Testis (tissue), 3 donors: ENCODE results near the gene SH2D6. TPM values are rescaled to one million over a fixed set of nuclear protein-coding genes. Genes with fewer than 3 reads are reported as not detected.
A peak's percentile ranks its signal among the peaks of the same experiment; 100 is the strongest.

ENCODE experiments used
- DNase-seq: peaks from one replicate; pipeline ENCODE4 v3.0.0-alpha.2; 2019
- H3K27ac ChIP-seq, 2 donors: fragments of 200-600 bp; sonication (generic); one replicate each; pipeline ENCODE4 v1.5.1; 2019
- H3K27me3 ChIP-seq: fragments of 200-600 bp; sonication (generic); one replicate; pipeline ENCODE4 v1.5.1; 2019
- H3K36me3 ChIP-seq: fragments of 200-600 bp; sonication (generic); one replicate; pipeline ENCODE4 v1.5.1; 2017; ENCODE audit warnings: low read depth; ENCODE audit errors: missing control alignments
- H3K4me1 ChIP-seq: fragments of 200-600 bp; sonication (generic); one replicate; pipeline ENCODE4 v1.5.1; 2019
- H3K4me3 ChIP-seq, 2 donors: fragments of 200-600 bp; sonication (generic); one replicate each; pipeline ENCODE4 v1.5.1; 2017 to 2019
- H3K9me3 ChIP-seq: fragments of 200-600 bp; sonication (generic); one replicate; pipeline ENCODE4 v1.5.1; 2017
- CTCF ChIP-seq, 3 experiments: fragments of 450-650 bp in 2 of 3; fragments of 200-600 bp in 1 of 3; sonication (generic) in 1 of 3; IDR thresholded peaks; one replicate each; pipeline ENCODE4 v1.5.1; 2016 to 2019; ENCODE audit warnings: antibody characterized with exemption in 3 of 3, mild to moderate bottlenecking in 2 of 3, moderate library complexity in 1 of 3
- POLR2A ChIP-seq: fragments of 450-650 bp; IDR thresholded peaks from one replicate; pipeline ENCODE4 v1.6.1; 2017; ENCODE audit warnings: antibody characterized with exemption, mild to moderate bottlenecking, moderate library complexity
- WGBS, 2 donors: methylation state at CpG; one replicate each; pipeline ENCODE4 v1.1.5; 2018; 5-methylcytosine and 5-hydroxymethylcytosine counted together
- intact Hi-C: fragments of 100-400 bp; cut with DNase I; formaldehyde crosslinking; loops from one replicate; pipeline ENCODE4 v1.15.1; 2023; ENCODE audit warnings: low total_unique reads
- polyA plus RNA-seq: library from polyadenylated mRNA; stranded (reverse); fragments of 350-450 nt; fragmentation: Illumina TruSeq; extraction: RNeasy Lipid Tissue Mini Kit (QIAGEN cat#74804); gene quantifications from one replicate; pipeline ENCODE4 v1.2.3, GENCODE V29; 2014; ENCODE audit warnings: low read depth, low replicate concordance; ENCODE audit not compliant: insufficient read depth
- total RNA-seq, 2 donors: library from RNA; depleted of rRNA; stranded (reverse); fragments of >200 nt; gene quantifications; one replicate each; pipeline ENCODE4 v1.2.3, GENCODE V29; 2016

SH2D6 gene
- total and polyA plus RNA-seq, 3 donors from 2014 or later = 11.2 to 15.9 (median 13.6) TPM

GRCh38 chr2:85383850-85384249, 34.7 kb upstream of the SH2D6 start:
- H3K36me3 ChIP-seq = no peaks in the 10 kb centered on the region
- H3K4me1 ChIP-seq = no peaks in the 10 kb centered on the region
- no peak overlapping the region for H3K4me3 ChIP-seq
- no peaks in the 10 kb centered on the region for H3K9me3 ChIP-seq
- no peaks in the 10 kb centered on the region for H3K27me3 ChIP-seq
- TF ChIP-seq POLR2A = no peak
- TF ChIP-seq CTCF (IDR thresholded peaks at IDR 0.05) = no peak
- intact Hi-C loops = no loop called here
- DNase-seq = no peak
- H3K27ac ChIP-seq = peak overlapping the region; percentile 57 to 58
- WGBS, 2 donors = 68 to 76% methylated on average over 4 of the region's 4 CpGs

- Histone ChIP-seq H3K27ac (no peak overlapping the region), H3K36me3 (no peaks in the 10 kb centered on the region), H3K4me3 (no peak overlapping the region), H3K4me1 (no peaks in the 10 kb centered on the region), H3K27me3 (no peaks in the 10 kb centered on the region), H3K9me3 (no peaks in the 10 kb centered on the region)
- TF ChIP-seq CTCF (IDR thresholded peaks at IDR 0.05) (no peak), POLR2A (no peak)
- no peak for DNase-seq
- 81 to 87% methylated on average over 2 of the region's 2 CpGs for WGBS, 2 donors
- intact Hi-C loops = no loop called here
Observed at GRCh38 chr2:85385746-85386145, 32.8 kb upstream of the SH2D6 start.

DNA sequence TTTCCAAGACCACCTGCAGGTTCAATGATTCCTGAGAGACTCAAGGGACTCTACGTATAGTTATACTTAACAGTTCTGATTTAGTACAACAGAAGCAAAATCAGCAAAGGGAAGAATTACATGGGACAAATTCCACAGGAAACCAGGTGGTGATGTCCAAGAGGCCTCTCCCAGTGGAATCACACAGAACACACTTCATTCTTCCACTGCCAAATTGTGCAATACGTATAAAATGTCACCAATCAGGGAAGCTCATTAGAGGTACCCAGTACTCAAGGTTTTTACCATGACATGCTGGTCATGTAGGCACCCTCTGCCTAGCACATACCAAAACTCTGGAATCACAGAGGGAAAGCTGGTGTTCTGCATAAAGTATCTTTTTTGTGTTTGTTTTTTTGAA, 30.8 kb upstream of the SH2D6 start:
- no peak for DNase-seq
- Histone ChIP-seq H3K36me3 (no peaks in the 10 kb centered on the region), H3K9me3 (no peaks in the 10 kb centered on the region), H3K4me1 (no peaks in the 10 kb centered on the region), H3K4me3 (no peak overlapping the region), H3K27me3 (no peaks in the 10 kb centered on the region), H3K27ac (no peak overlapping the region)
- TF ChIP-seq CTCF (IDR thresholded peaks at IDR 0.05) (no peak), POLR2A (no peak)
- intact Hi-C loops = no loop called here
- 90 to 94% methylated on average over 2 of the region's 2 CpGs for WGBS, 2 donors

DNA sequence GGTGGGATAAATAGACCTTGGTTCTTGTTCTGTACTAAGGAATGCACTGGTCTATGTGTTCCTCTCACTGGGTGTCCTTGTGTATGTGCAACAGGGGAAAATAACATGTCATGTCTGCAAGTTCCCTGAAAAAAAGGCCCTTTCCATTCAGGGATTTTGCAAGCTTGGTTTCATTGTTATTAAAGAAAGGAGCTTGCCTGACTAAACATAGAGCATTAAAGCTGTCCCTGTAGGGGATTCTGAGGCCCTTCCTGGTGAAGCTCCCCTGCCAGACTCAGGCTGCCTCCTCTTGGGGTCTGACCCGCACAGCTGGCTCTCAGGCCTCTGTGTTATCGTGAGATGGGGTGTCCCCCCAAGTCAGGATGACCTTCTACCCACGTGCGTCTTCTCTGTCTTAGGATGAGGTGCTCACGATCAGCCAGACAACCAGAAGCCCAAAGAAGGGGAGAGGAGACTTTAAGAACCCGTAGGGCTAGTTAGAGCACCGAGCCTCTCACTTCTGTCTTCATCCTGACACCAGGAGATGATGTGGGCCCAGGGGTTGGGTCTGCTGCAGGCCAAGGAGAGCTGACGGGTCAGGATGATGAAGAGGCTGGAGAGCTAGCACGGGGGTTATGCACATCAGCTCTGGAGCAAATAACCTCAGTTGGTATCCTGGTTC, 29.5 kb upstream of the SH2D6 start:
- Histone ChIP-seq H3K27me3 (no peaks in the 10 kb centered on the region), H3K4me3 (no peak overlapping the region), H3K36me3 (no peaks in the 10 kb centered on the region), H3K9me3 (no peaks in the 10 kb centered on the region), H3K27ac (no peak overlapping the region), H3K4me1 (no peaks in the 10 kb centered on the region)
- TF ChIP-seq CTCF (IDR thresholded peaks at IDR 0.05) (no peak), POLR2A (no peak)
- intact Hi-C loops = no loop called here
- no peak for DNase-seq
- 90 to 91% methylated on average over 9 of the region's 9 CpGs for WGBS, 2 donors
